ENCODE results near the gene HIPK2.

DNA sequence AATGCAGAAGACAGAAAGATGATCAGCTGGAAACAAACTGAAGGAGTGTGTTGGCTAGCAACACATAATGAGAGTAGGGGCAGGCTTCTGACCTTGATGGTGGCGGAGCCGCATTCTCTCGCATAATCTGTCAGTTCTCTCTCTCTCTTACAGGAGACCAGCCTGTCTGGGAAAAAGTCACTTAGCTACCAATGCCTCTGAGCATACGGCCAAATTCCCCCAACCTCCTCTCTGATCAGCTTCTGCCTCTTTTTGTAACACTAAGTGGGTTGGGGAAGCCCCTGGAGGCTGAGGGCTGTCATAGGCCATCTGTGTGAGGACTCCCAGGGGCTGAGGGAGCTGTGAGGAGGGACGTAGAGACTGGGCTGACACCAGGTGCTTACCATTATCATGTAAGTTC lies 104.6 kb downstream of the HIPK2 start:
- peak in 1 of 3 donors; percentile 10 for TF ChIP-seq POLR2A (IDR thresholded peaks at IDR 0.05)
- TF ChIP-seq, protein P1, sequence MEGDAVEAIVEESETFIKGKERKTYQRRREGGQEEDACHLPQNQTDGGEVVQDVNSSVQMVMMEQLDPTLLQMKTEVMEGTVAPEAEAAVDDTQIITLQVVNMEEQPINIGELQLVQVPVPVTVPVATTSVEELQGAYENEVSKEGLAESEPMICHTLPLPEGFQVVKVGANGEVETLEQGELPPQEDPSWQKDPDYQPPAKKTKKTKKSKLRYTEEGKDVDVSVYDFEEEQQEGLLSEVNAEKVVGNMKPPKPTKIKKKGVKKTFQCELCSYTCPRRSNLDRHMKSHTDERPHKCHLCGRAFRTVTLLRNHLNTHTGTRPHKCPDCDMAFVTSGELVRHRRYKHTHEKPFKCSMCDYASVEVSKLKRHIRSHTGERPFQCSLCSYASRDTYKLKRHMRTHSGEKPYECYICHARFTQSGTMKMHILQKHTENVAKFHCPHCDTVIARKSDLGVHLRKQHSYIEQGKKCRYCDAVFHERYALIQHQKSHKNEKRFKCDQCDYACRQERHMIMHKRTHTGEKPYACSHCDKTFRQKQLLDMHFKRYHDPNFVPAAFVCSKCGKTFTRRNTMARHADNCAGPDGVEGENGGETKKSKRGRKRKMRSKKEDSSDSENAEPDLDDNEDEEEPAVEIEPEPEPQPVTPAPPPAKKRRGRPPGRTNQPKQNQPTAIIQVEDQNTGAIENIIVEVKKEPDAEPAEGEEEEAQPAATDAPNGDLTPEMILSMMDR (IDR thresholded peaks at IDR 0.05) = no peak

All from body of pancreas (tissue), 4 donors.